WTC11 (cell line): ENCODE results near the gene HNRNPUL2.

Source experiments
- NR2C2 ChIP-seq: sonication (generic); formaldehyde crosslinking; IDR thresholded peaks from 2 replicates; pipeline ENCODE4 v1.8.0; 2022; ENCODE audit warnings: mild to moderate bottlenecking, missing genetic modification reagents
- SOX15 ChIP-seq: fragments of 250-450 bp; sonication (Bioruptor Pico); IDR thresholded peaks from 2 replicates; pipeline ENCODE4 v1.9.0; 2021; ENCODE audit warnings: mild to moderate bottlenecking
- ZNF121 ChIP-seq: sonication (generic); formaldehyde crosslinking; IDR thresholded peaks from 2 replicates; pipeline ENCODE4 v1.8.0; 2023; ENCODE audit warnings: missing genetic modification reagents
- TF ChIP-seq, protein P1 (sequence below): fragments of 200-600 bp; IDR thresholded peaks from 2 replicates; pipeline ENCODE4 v1.8.0; 2022; ENCODE audit warnings: antibody characterized with exemption
- TF ChIP-seq, protein P2 (sequence below): sonication (generic); formaldehyde crosslinking; IDR thresholded peaks from 2 replicates; pipeline ENCODE4 v1.8.1; 2023; ENCODE audit warnings: mild to moderate bottlenecking, missing genetic modification reagents, moderate library complexity

- TF ChIP-seq, protein P1, sequence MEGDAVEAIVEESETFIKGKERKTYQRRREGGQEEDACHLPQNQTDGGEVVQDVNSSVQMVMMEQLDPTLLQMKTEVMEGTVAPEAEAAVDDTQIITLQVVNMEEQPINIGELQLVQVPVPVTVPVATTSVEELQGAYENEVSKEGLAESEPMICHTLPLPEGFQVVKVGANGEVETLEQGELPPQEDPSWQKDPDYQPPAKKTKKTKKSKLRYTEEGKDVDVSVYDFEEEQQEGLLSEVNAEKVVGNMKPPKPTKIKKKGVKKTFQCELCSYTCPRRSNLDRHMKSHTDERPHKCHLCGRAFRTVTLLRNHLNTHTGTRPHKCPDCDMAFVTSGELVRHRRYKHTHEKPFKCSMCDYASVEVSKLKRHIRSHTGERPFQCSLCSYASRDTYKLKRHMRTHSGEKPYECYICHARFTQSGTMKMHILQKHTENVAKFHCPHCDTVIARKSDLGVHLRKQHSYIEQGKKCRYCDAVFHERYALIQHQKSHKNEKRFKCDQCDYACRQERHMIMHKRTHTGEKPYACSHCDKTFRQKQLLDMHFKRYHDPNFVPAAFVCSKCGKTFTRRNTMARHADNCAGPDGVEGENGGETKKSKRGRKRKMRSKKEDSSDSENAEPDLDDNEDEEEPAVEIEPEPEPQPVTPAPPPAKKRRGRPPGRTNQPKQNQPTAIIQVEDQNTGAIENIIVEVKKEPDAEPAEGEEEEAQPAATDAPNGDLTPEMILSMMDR = no peak
- TF ChIP-seq ZNF121 (CRISPR knock-in tag) = no peak
- no peak for TF ChIP-seq NR2C2 (CRISPR knock-in tag)
- TF ChIP-seq, protein P2, sequence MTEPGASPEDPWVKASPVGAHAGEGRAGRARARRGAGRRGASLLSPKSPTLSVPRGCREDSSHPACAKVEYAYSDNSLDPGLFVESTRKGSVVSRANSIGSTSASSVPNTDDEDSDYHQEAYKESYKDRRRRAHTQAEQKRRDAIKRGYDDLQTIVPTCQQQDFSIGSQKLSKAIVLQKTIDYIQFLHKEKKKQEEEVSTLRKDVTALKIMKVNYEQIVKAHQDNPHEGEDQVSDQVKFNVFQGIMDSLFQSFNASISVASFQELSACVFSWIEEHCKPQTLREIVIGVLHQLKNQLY (CRISPR knock-in tag) = no peak
- no peak for TF ChIP-seq SOX15 (CRISPR knock-in tag)
Observed at GRCh38 chr11:62770778-62771143, 43.5 kb upstream of the HNRNPUL2 start.
